GM10248 (cell line): Measurements from ENCODE around the gene PNMA1.
"Not testable (repeated sequence)": the region's sequence is repeated elsewhere in the genome, so short reads cannot be mapped to it uniquely, and the experiment has no call there.

Experiments used
- CTCF ChIA-PET: fragments of 300-600 bp; sonication (Branson Sonifier 250); formaldehyde crosslinking; extraction: SDS; loops from one replicate; lab custom pipeline; 2021; ENCODE audit warnings: antibody characterized with exemption; lab: Yijun Ruan, JAX
- POLR2A ChIA-PET: fragments of 350-650 bp; sonication (Branson Sonifier 250); formaldehyde crosslinking; extraction: SDS; loops from one replicate; lab custom pipeline; 2020; ENCODE audit warnings: antibody characterized with exemption; lab: Yijun Ruan, JAX
- DNase-seq: peaks from one replicate; pipeline ENCODE4 v3.0.0; 2012; ENCODE audit errors: extremely low spot score
- TF ChIP-seq, protein P1 (sequence below): IDR thresholded peaks from 2 replicates; pipeline ENCODE4 v1.5.1; 2012; ENCODE audit warnings: mild to moderate bottlenecking, low read depth; ENCODE audit errors: extremely low read depth, missing control alignments, control extremely low read depth

The PNMA1 gene

GRCh38 chr14:73713206-73713802 is 880 bp downstream of the PNMA1 start:
- ChIA-PET POLR2A (no interaction called here), CTCF (interaction anchor here (0.9 to 1.9 kb wide), 7 partner anchors 10 to 80 kb away, joined by 3 to 8 read pairs (median 5); no protein-coding TSS in a partner anchor)
- TF ChIP-seq, protein P1, sequence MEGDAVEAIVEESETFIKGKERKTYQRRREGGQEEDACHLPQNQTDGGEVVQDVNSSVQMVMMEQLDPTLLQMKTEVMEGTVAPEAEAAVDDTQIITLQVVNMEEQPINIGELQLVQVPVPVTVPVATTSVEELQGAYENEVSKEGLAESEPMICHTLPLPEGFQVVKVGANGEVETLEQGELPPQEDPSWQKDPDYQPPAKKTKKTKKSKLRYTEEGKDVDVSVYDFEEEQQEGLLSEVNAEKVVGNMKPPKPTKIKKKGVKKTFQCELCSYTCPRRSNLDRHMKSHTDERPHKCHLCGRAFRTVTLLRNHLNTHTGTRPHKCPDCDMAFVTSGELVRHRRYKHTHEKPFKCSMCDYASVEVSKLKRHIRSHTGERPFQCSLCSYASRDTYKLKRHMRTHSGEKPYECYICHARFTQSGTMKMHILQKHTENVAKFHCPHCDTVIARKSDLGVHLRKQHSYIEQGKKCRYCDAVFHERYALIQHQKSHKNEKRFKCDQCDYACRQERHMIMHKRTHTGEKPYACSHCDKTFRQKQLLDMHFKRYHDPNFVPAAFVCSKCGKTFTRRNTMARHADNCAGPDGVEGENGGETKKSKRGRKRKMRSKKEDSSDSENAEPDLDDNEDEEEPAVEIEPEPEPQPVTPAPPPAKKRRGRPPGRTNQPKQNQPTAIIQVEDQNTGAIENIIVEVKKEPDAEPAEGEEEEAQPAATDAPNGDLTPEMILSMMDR = no peak
- no peak for DNase-seq

- POLR2A ChIA-PET = interaction anchor here (0.6 kb wide), 1 partner anchor 34 kb away, joined by 3 read pairs; no protein-coding TSS in a partner anchor
Measured at GRCh38 chr14:73712540-73713180, 1.5 kb downstream of the PNMA1 start.

DNA sequence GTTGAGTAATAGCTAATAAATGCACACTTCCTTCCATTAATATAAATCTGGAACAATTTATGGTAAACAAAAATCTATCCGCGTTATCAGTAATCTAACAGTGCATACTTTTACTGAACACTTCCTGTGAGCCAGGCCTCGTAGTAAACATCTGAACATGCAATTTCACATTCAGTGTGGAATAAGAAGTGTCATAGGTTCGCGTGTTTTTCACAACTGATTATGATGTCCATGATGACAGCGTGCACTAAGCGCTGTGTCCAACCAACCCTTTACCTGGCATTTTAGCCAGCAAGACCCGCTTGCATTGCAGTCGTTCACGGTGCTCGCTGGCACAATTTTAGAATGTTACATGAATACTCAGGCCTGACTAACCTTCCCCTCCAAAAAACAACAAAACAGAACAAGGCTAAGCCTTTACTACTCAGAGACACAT is 2.1 kb downstream of the PNMA1 start:
- POLR2A ChIA-PET = interaction anchor here (0.6 kb wide), 1 partner anchor 35 kb away, joined by 3 read pairs; no protein-coding TSS in a partner anchor
- no peak for DNase-seq
- CTCF ChIA-PET = interaction anchor here (1.3 to 1.9 kb wide), 5 partner anchors 10 to 78 kb away, joined by 3 to 8 read pairs (median 4); no protein-coding TSS in a partner anchor
- TF ChIP-seq, protein P1 = no peak

More at GRCh38 chr14:73712540-73713180, 1.5 kb downstream of the PNMA1 start:
- TF ChIP-seq, protein P1 = peak; percentile 7
- DNase-seq = peak; percentile 66
- CTCF ChIA-PET = interaction anchor here (1.6 to 1.9 kb wide), 6 partner anchors 10 to 79 kb away, joined by 3 to 8 read pairs (median 6); no protein-coding TSS in a partner anchor

- CTCF ChIA-PET = interaction anchor here (0.8 to 1.3 kb wide), 3 partner anchors 24 to 115 kb away, joined by 3 to 4 read pairs (median 3); no protein-coding TSS in a partner anchor
Measured at GRCh38 chr14:73710737-73711136, 3.4 kb downstream of the PNMA1 start.

GRCh38 chr14:73709904-73710469 is 4.2 kb downstream of the PNMA1 start:
- ChIA-PET CTCF (no interaction called here), POLR2A (no interaction called here)
- no peak for DNase-seq
- TF ChIP-seq, protein P1 = no peak

More at GRCh38 chr14:73710737-73711136, 3.4 kb downstream of the PNMA1 start:
- POLR2A ChIA-PET = no interaction called here
- TF ChIP-seq, protein P1 = no peak
- DNase-seq = no peak

- POLR2A ChIA-PET, CTCF ChIA-PET, DNase-seq: not testable (repeated sequence)
Measured at GRCh38 chr14:73708076-73708475, 6.1 kb downstream of the PNMA1 start.
